Smooth muscle cell (in vitro differentiated cells): ENCODE measurements around the gene CHN2. TPM values are rescaled to one million over a fixed set of nuclear protein-coding genes. Genes with fewer than 3 reads are reported as not detected.
A peak's percentile ranks its signal among the peaks of the same experiment; 100 is the strongest.

Experiments
- DNase-seq: peaks from one replicate; lab custom pipeline; 2025; ENCODE audit not compliant: unreplicated experiment; lab: John Stamatoyannopoulos, UW
- H2AFZ ChIP-seq: fragments of 200-600 bp; sonication (generic); 2 replicates; pipeline ENCODE4 v1.6.0; 2016; ENCODE audit warnings: antibody characterized with exemption, low read depth, mild to moderate bottlenecking
- H3F3A ChIP-seq: fragments of 200-600 bp; sonication (generic); 2 replicates; pipeline ENCODE4 v1.6.0; 2017; ENCODE audit warnings: antibody characterized with exemption, low read depth
- H3K27ac ChIP-seq: fragments of 200-600 bp; sonication (generic); 2 replicates; pipeline ENCODE4 v1.5.1; 2016; ENCODE audit warnings: low read depth, mild to moderate bottlenecking
- H3K27me3 ChIP-seq: fragments of 200-600 bp; sonication (generic); 2 replicates; pipeline ENCODE4 v1.6.1; 2016; ENCODE audit warnings: low read depth, mild to moderate bottlenecking
- H3K36me3 ChIP-seq: fragments of 200-600 bp; sonication (generic); 2 replicates; pipeline ENCODE4 v1.5.1; 2016; ENCODE audit warnings: low read depth
- H3K4me1 ChIP-seq: fragments of 200-600 bp; sonication (generic); 2 replicates; pipeline ENCODE4 v1.5.1; 2016; ENCODE audit warnings: low read depth
- H3K4me2 ChIP-seq: fragments of 200-600 bp; sonication (generic); 2 replicates; pipeline ENCODE4 v1.6.0; 2016; ENCODE audit warnings: mild to moderate bottlenecking
- H3K4me3 ChIP-seq: fragments of 200-600 bp; sonication (generic); 2 replicates; pipeline ENCODE4 v1.5.1; 2016; ENCODE audit warnings: mild to moderate bottlenecking
- H3K79me2 ChIP-seq: fragments of 200-600 bp; sonication (generic); 2 replicates; pipeline ENCODE4 v1.6.0; 2016; ENCODE audit warnings: low read depth, mild to moderate bottlenecking
- H3K9ac ChIP-seq: fragments of 200-600 bp; sonication (generic); 2 replicates; pipeline ENCODE4 v1.6.0; 2016; ENCODE audit warnings: low read depth
- H3K9me3 ChIP-seq: fragments of 200-600 bp; sonication (generic); replicated peaks from 2 replicates; pipeline ENCODE4 v1.5.1; 2016; ENCODE audit warnings: low read depth
- H4K20me1 ChIP-seq: fragments of 200-600 bp; sonication (generic); 2 replicates; pipeline ENCODE4 v1.6.0; 2016; ENCODE audit warnings: low read depth
- WGBS: methylation state at CpG from one replicate; pipeline ENCODE4 v1.1.7; 2016; ENCODE audit warnings: low lambda C conversion rate; 5-methylcytosine and 5-hydroxymethylcytosine counted together
- polyA plus RNA-seq: library from polyadenylated mRNA; unstranded; fragments of >200 nt; fragmentation: Nextera tagmentation; extraction: Ambion mirVana; gene quantifications from 2 replicates; pipeline ENCODE4 v1.2.1, GENCODE V29; 2016
- total RNA-seq: library from RNA; depleted of rRNA; stranded (reverse); fragments of >200 nt; gene quantifications from 2 replicates; pipeline ENCODE4 v1.2.3, GENCODE V29; 2014
- TF ChIP-seq, protein P1 (sequence below): fragments of 200-600 bp; sonication (generic); IDR thresholded peaks from 2 replicates; pipeline ENCODE4 v1.5.1; 2017; ENCODE audit warnings: borderline replicate concordance, mild to moderate bottlenecking, antibody characterized with exemption; ENCODE audit not compliant: insufficient read depth, poor library complexity, severe bottlenecking

The CHN2 gene
- total and polyA plus RNA-seq, 2 experiments from 2014 or later = 7.4 to 20.7 TPM

DNA sequence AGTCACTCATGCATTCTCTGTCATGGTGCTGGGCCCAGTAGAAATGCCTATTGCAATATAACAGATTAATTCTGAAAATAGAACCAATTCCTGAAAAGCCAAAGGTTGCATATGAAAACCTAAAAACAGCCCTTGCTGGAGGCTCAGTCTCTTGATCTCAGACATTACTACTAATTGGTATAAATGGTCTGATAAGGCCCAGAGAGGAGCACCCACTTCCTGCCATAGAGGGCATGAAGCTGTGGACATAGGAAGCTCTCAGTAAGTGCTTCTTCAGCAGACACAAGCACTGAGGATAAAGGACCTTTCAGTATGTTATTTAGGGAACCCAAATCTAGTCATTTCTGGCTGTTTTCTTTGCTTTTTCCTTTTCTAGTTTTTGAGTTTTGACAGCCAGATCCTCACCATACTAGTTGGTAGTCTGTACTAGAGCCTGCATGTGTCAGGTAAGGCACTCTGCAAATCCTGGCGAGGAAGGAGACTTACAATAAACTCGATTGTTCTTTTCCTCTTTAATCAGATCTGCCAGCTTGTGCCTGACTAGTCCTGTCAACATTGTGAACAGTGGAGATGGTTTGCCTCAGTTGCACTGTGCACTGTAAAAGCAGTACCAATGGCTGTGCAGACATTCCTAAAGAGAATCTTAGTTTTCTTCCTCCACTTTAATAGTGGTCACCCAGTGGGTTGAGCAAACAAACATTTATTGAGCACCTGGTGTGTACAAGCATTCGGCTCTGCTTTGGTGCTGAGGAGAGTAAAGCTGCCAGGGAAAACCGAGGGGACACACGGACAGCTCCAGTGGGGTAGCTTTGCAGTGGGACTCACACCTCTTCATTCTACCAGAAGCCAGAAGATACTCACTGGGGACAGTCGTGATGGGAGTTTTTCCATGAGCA lies 140.9 kb downstream of the CHN2 start:
- Histone ChIP-seq H3K4me1 (no peaks in the 10 kb centered on the region), H3K36me3 (no peaks in the 10 kb centered on the region), H3K79me2 (no peaks in the 10 kb centered on the region), H4K20me1 (no peaks in the 10 kb centered on the region), H3K9ac (no peak overlapping the region), H2AFZ (no peak overlapping the region), H3K9me3 (no peaks in the 10 kb centered on the region), H3K4me3 (no peak overlapping the region), H3K4me2 (no peak overlapping the region), H3K27me3 (no peaks in the 10 kb centered on the region), H3K27ac (no peak overlapping the region), H3F3A (no peaks in the 10 kb centered on the region)
- TF ChIP-seq, protein P1, sequence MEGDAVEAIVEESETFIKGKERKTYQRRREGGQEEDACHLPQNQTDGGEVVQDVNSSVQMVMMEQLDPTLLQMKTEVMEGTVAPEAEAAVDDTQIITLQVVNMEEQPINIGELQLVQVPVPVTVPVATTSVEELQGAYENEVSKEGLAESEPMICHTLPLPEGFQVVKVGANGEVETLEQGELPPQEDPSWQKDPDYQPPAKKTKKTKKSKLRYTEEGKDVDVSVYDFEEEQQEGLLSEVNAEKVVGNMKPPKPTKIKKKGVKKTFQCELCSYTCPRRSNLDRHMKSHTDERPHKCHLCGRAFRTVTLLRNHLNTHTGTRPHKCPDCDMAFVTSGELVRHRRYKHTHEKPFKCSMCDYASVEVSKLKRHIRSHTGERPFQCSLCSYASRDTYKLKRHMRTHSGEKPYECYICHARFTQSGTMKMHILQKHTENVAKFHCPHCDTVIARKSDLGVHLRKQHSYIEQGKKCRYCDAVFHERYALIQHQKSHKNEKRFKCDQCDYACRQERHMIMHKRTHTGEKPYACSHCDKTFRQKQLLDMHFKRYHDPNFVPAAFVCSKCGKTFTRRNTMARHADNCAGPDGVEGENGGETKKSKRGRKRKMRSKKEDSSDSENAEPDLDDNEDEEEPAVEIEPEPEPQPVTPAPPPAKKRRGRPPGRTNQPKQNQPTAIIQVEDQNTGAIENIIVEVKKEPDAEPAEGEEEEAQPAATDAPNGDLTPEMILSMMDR = no peak
- WGBS = 91% methylated on average over 6 of the region's 6 CpGs
- no peak for DNase-seq

DNA sequence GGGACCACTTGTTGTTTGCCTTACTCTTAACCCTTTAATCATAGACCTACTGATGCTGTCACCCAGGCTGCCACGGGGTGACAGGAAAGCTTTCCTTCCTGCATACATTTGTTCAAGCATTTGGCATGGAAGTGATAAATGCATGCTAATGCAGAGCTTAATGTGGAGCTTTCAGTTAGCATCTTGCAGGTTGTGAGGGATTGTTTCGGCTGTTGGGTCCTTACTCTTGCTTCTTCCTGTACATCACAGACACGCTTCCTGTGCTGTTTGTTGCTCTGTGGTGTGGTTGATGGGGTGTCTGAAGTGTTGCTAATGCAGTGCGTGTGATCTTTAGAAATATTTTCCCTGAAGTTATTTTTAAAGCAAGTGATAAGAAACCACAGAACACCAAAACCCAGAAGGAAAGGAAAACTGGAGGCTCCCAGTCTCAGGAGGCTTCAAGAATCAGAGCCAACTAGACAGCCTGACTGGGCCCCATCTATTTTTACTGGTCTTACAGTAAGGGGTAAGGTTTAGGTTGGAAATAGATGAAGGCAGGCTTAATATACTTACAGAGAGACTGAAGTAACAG lies 143.1 kb downstream of the CHN2 start:
- no peak overlapping the region for H3K4me3 ChIP-seq
- DNase-seq = no peak
- no peaks in the 10 kb centered on the region for H3K9me3 ChIP-seq
- no peaks in the 10 kb centered on the region for H3K36me3 ChIP-seq
- H3K27ac ChIP-seq = peak overlapping the region; percentile 10
- H3K27me3 ChIP-seq = no peaks in the 10 kb centered on the region
- H3K4me1 ChIP-seq = no peaks in the 10 kb centered on the region
- peak overlapping the region; percentile 12 for H3K4me2 ChIP-seq
- H4K20me1 ChIP-seq = no peaks in the 10 kb centered on the region
- no peaks in the 10 kb centered on the region for H3F3A ChIP-seq
- no peaks in the 10 kb centered on the region for H3K79me2 ChIP-seq
- 23% methylated on average over 4 of the region's 4 CpGs for WGBS
- no peak overlapping the region for H2AFZ ChIP-seq
- no peak overlapping the region for H3K9ac ChIP-seq
- TF ChIP-seq, protein P1 = no peak

DNA sequence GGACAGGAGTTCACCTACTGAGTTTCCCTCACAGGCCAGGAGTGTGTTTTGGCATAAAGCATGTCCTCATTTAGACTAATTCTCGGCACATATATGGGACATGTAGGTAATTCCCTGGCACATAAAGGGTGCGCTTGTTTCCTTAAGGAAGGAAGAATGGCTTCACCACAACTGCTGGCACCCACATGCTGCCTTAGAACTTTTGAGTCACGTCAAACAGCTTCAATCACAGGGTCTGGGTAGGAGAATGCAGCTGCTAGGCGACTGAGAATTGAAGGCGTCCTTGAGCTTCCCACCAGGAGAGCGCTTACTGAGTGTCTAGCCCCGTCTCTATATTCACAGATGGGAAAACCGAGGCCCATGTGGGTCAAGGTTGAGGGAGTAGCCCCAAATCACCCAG lies 146.1 kb downstream of the CHN2 start:
- H4K20me1 ChIP-seq = no peaks in the 10 kb centered on the region
- no peak overlapping the region for H3K4me2 ChIP-seq
- TF ChIP-seq, protein P1 = no peak
- no peak for DNase-seq
- 94% methylated on average over 8 of the region's 8 CpGs for WGBS
- no peaks in the 10 kb centered on the region for H3K27me3 ChIP-seq
- H3K9ac ChIP-seq = no peak overlapping the region
- H2AFZ ChIP-seq = no peak overlapping the region
- no peaks in the 10 kb centered on the region for H3K9me3 ChIP-seq
- H3K79me2 ChIP-seq = no peaks in the 10 kb centered on the region
- no peaks in the 10 kb centered on the region for H3K4me1 ChIP-seq
- no peaks in the 10 kb centered on the region for H3F3A ChIP-seq
- no peak overlapping the region for H3K27ac ChIP-seq
- H3K36me3 ChIP-seq = no peaks in the 10 kb centered on the region
- no peak overlapping the region for H3K4me3 ChIP-seq

DNA sequence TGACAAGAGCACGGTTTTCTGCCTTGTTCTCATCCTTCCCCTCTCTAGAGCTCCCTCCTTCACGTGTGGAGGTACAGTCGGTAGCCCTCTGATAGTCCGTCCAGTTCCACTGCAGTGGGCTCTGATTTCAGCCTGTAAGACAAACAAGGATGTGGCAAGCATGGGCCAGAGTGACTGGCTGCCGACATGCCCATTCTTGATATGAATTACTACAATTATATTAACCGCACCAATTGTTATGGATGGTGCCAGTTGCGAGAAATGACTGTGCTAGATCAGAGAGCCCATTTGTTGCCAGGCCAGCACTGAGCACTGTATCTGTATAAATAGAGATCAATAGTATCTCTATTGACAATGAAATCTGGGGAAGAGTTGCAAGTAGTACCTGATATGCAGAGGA lies 146.6 kb downstream of the CHN2 start:
- H3K27ac ChIP-seq = no peak overlapping the region
- no peaks in the 10 kb centered on the region for H4K20me1 ChIP-seq
- WGBS = 78% methylated on average over 7 of the region's 7 CpGs
- no peaks in the 10 kb centered on the region for H3F3A ChIP-seq
- no peaks in the 10 kb centered on the region for H3K79me2 ChIP-seq
- H3K9ac ChIP-seq = no peak overlapping the region
- no peak overlapping the region for H2AFZ ChIP-seq
- no peaks in the 10 kb centered on the region for H3K9me3 ChIP-seq
- no peaks in the 10 kb centered on the region for H3K4me1 ChIP-seq
- H3K4me2 ChIP-seq = no peak overlapping the region
- DNase-seq = no peak
- H3K4me3 ChIP-seq = no peak overlapping the region
- no peaks in the 10 kb centered on the region for H3K27me3 ChIP-seq
- TF ChIP-seq, protein P1 = no peak
- no peaks in the 10 kb centered on the region for H3K36me3 ChIP-seq
